Aorta (tissue), 5 donors: ENCODE data around the gene PASD1. TPM values are rescaled to one million over a fixed set of nuclear protein-coding genes. Genes with fewer than 3 reads are reported as not detected.
"Not testable (repeated sequence)": the region's sequence is repeated elsewhere in the genome, so short reads cannot be mapped to it uniquely, and the experiment has no call there.

ENCODE experiments used
- ATAC-seq: fragments of 200-7000 bp; cut with Tn5 transposase; one replicate; pipeline ENCODE4 v1.9.1; 2022; ENCODE audit warnings: moderate library complexity; ENCODE audit not compliant: low FRiP score
- DNase-seq, 2 donors: peaks; one replicate each; pipeline ENCODE4 v3.0.0-alpha.2; 2020
- H3K27ac ChIP-seq, 2 donors: one replicate each; pipeline ENCODE4 v1.5.1; 2013; ENCODE audit warnings: low read length in 2 of 2, mild to moderate bottlenecking in 2 of 2, moderate library complexity in 2 of 2, control low read depth in 1 of 2, inconsistent platforms in 1 of 2, low read depth in 1 of 2
- H3K27me3 ChIP-seq, 2 donors: one replicate each; pipeline ENCODE4 v1.6.1; 2013; ENCODE audit warnings: control low read depth in 1 of 2, low read length in 1 of 2, mild to moderate bottlenecking in 1 of 2, moderate library complexity in 1 of 2; ENCODE audit not compliant: insufficient read depth in 2 of 2, control insufficient read depth in 1 of 2
- H3K36me3 ChIP-seq, 2 donors: one replicate each; pipeline ENCODE4 v1.6.1; 2013; ENCODE audit warnings: control low read depth in 1 of 2, low read length in 1 of 2, mild to moderate bottlenecking in 1 of 2; ENCODE audit not compliant: insufficient read depth in 2 of 2, control insufficient read depth in 1 of 2
- H3K4me1 ChIP-seq, 2 donors: one replicate each; pipeline ENCODE4 v1.6.1; 2013; ENCODE audit warnings: low read length in 2 of 2, control low read depth in 1 of 2, mild to moderate bottlenecking in 1 of 2, moderate library complexity in 1 of 2; ENCODE audit not compliant: insufficient read depth in 2 of 2, control insufficient read depth in 1 of 2
- H3K4me3 ChIP-seq, 2 donors: one replicate each; pipeline ENCODE4 v1.5.1; 2013; ENCODE audit warnings: low read length in 2 of 2, control low read depth in 1 of 2, mild to moderate bottlenecking in 1 of 2
- H3K9me3 ChIP-seq: one replicate; pipeline ENCODE4 v1.6.1; 2013; ENCODE audit warnings: mild to moderate bottlenecking, low read length; ENCODE audit not compliant: control insufficient read depth
- WGBS, 2 donors: extraction: QIAGEN DNeasy Blood & Tissue Kit; methylation state at CpG; one replicate each; pipeline ENCODE4 v1.1.7; 2013; 5-methylcytosine and 5-hydroxymethylcytosine counted together
- intact Hi-C, 2 donors: fragments of 100-400 bp; cut with DNase I; formaldehyde crosslinking; loops; one replicate each; pipeline versions ENCODE4 v1.14.2 to v1.15.0; 2022
- polyA plus RNA-seq, 2 donors: library from polyadenylated mRNA; stranded (reverse); fragments of 200-250 nt; gene quantifications; one replicate each; pipeline ENCODE4 v1.2.3, GENCODE V29; 2013
- total RNA-seq, 2 donors: library from RNA; stranded (reverse); fragmentation: NEBNext Ultra II Directional; extraction: Animal tissue kit (Norgen Biotek cat#: 25700); gene quantifications; one replicate each; pipeline ENCODE4 v1.2.1, GENCODE V29; 2021
- donor health status: healthy with polysubstance abuse.
- donor health status: Bipolar disorder and iron deficiency.
- donor health status: DM: no; HTN: no; CAD: no.
- donor health status: DM: no; HTN: no; CAD: no.
- donor health status: DM: yes; HTN: yes; CAD: no.

The PASD1 gene
- total and polyA plus RNA-seq, 4 donors, result not detected

GRCh38 chrX:151543706-151544105 is 19.8 kb upstream of the PASD1 start:
- ATAC-seq (no peak), DNase-seq (no peak)
- no peaks in the 10 kb centered on the region for H3K27me3 ChIP-seq
- no peaks in the 10 kb centered on the region for H3K9me3 ChIP-seq
- no peak overlapping the region for H3K4me3 ChIP-seq
- no peak overlapping the region for H3K27ac ChIP-seq
- 55 to 69% methylated on average over 2 of the region's 2 CpGs for WGBS, 2 donors
- no peaks in the 10 kb centered on the region for H3K4me1 ChIP-seq
- intact Hi-C loops, result no loop called here
- H3K36me3 ChIP-seq, result no peaks in the 10 kb centered on the region

- H3K27me3 ChIP-seq, H3K4me3 ChIP-seq, H3K4me1 ChIP-seq, ATAC-seq, H3K36me3 ChIP-seq, DNase-seq, H3K27ac ChIP-seq, H3K9me3 ChIP-seq, intact Hi-C loops: not testable (repeated sequence)
- WGBS, 2 donors, result 63 to 64% methylated on average over 6 of the region's 6 CpGs
These were observed 17.2 kb upstream of the PASD1 start for GRCh38 chrX:151546226-151546625.

GRCh38 chrX:151551176-151551575 is 12.3 kb upstream of the PASD1 start:
- H3K9me3 ChIP-seq, H3K27me3 ChIP-seq, DNase-seq, H3K27ac ChIP-seq, H3K36me3 ChIP-seq, H3K4me3 ChIP-seq, H3K4me1 ChIP-seq, intact Hi-C loops, ATAC-seq: not testable (repeated sequence)
- WGBS, 2 donors, result 90 to 93% methylated on average over 14 to 25 of the region's 25 CpGs

GRCh38 chrX:151552743-151553142 is 10.7 kb upstream of the PASD1 start:
- 56 to 60% methylated on average over 4 of the region's 4 CpGs for WGBS, 2 donors
- DNase-seq, result no peak
- intact Hi-C loops, result no loop called here
- no peak for ATAC-seq
- no peaks in the 10 kb centered on the region for H3K9me3 ChIP-seq
- no peak overlapping the region for H3K27ac ChIP-seq
- no peaks in the 10 kb centered on the region for H3K27me3 ChIP-seq
- no peaks in the 10 kb centered on the region for H3K4me1 ChIP-seq
- H3K36me3 ChIP-seq, result no peaks in the 10 kb centered on the region
- no peak overlapping the region for H3K4me3 ChIP-seq

GRCh38 chrX:151555301-151555700 is 8.2 kb upstream of the PASD1 start:
- intact Hi-C loops, H3K27ac ChIP-seq, H3K4me1 ChIP-seq, H3K4me3 ChIP-seq, DNase-seq, H3K36me3 ChIP-seq, H3K27me3 ChIP-seq, ATAC-seq, H3K9me3 ChIP-seq: not testable (repeated sequence)
- 91 to 95% methylated on average over 25 of the region's 25 CpGs for WGBS, 2 donors

- WGBS, 2 donors, result 95 to 100% methylated on average over 8 to 15 of the region's 21 CpGs
- H3K27ac ChIP-seq, ATAC-seq, H3K27me3 ChIP-seq, H3K4me3 ChIP-seq, H3K4me1 ChIP-seq, H3K36me3 ChIP-seq, intact Hi-C loops, DNase-seq, H3K9me3 ChIP-seq: not testable (repeated sequence)
These were observed 990 bp upstream of the PASD1 start for GRCh38 chrX:151562485-151562884.

- H3K9me3 ChIP-seq, H3K4me1 ChIP-seq, H3K27ac ChIP-seq, intact Hi-C loops, H3K27me3 ChIP-seq, H3K36me3 ChIP-seq, DNase-seq, ATAC-seq, H3K4me3 ChIP-seq: not testable (repeated sequence)
- WGBS, 2 donors, result 97% methylated on average over 24 of the region's 24 CpGs
These were observed 472 bp upstream of the PASD1 start for GRCh38 chrX:151563003-151563402.

- Histone ChIP-seq H3K27ac (no peak overlapping the region), H3K9me3 (no peaks in the 10 kb centered on the region), H3K4me3 (no peak overlapping the region), H3K4me1 (no peaks in the 10 kb centered on the region), H3K27me3 (no peaks in the 10 kb centered on the region), H3K36me3 (no peaks in the 10 kb centered on the region)
- ATAC-seq (no peak), DNase-seq (no peak)
- intact Hi-C loops, result no loop called here
- WGBS, 2 donors, result 94 to 96% methylated on average over 21 of the region's 21 CpGs
These were observed 560 bp downstream of the PASD1 start for GRCh38 chrX:151564035-151564434.

- DNase-seq, H3K36me3 ChIP-seq, H3K4me3 ChIP-seq, H3K27me3 ChIP-seq, H3K9me3 ChIP-seq, ATAC-seq, intact Hi-C loops, H3K27ac ChIP-seq, H3K4me1 ChIP-seq: not testable (repeated sequence)
- WGBS, 2 donors, result 88 to 90% methylated on average over 10 of the region's 10 CpGs
These were observed 3.4 kb downstream of the PASD1 start for GRCh38 chrX:151566872-151567271.
